ENCODE measurements around the gene TACR1. TPM values are rescaled to one million over a fixed set of nuclear protein-coding genes. Genes with fewer than 3 reads are reported as not detected.

The TACR1 gene
- polyA plus RNA-seq, 1 experiment, result 0.30 TPM

- CTCF ChIA-PET, result no interaction called here
- DNase-seq (ENCODE audit: low read depth, low spot score), result no peak
- Histone ChIP-seq H3K9me3 (ENCODE audit: control insufficient read depth, insufficient read depth, low read length) (no peaks in the 10 kb centered on the region), H3K27me3 (ENCODE audit: control insufficient read depth, insufficient read depth, low read length) (no peaks in the 10 kb centered on the region), H3K27ac (ENCODE audit: low read depth, low read length) (no peak overlapping the region), H3K4me3 (ENCODE audit: low read depth, low read length) (no peak overlapping the region)
- POLR2A ChIA-PET, result no interaction called here
- TF ChIP-seq CTCF (IDR thresholded peaks at IDR 0.05; ENCODE audit: low read depth, low read length), result no peak
Observed at GRCh38 chr2:75031906-75032803, 167.2 kb downstream of the TACR1 start.

- ChIA-PET CTCF (no interaction called here), POLR2A (no interaction called here)
- no peak overlapping the region for H3K4me3 ChIP-seq (ENCODE audit: low read depth, low read length)
- H3K27ac ChIP-seq (ENCODE audit: low read depth, low read length), result no peak overlapping the region
- H3K27me3 ChIP-seq (ENCODE audit: control insufficient read depth, insufficient read depth, low read length), result no peaks in the 10 kb centered on the region
- DNase-seq (ENCODE audit: low read depth, low spot score), result no peak
- no peaks in the 10 kb centered on the region for H3K9me3 ChIP-seq (ENCODE audit: control insufficient read depth, insufficient read depth, low read length)
- TF ChIP-seq CTCF (IDR thresholded peaks at IDR 0.05; ENCODE audit: low read depth, low read length), result no peak
Observed at GRCh38 chr2:75031171-75031570, 168.1 kb downstream of the TACR1 start.

- Histone ChIP-seq H3K27ac (ENCODE audit: low read depth, low read length) (no peak overlapping the region), H3K27me3 (ENCODE audit: control insufficient read depth, insufficient read depth, low read length) (no peaks in the 10 kb centered on the region), H3K9me3 (ENCODE audit: control insufficient read depth, insufficient read depth, low read length) (no peaks in the 10 kb centered on the region), H3K4me3 (ENCODE audit: low read depth, low read length) (no peak overlapping the region)
- CTCF ChIA-PET, result interaction anchor here (0.7 to 1.1 kb wide), 2 partner anchors 34 to 193 kb away, joined by 3 to 4 read pairs; no protein-coding TSS in a partner anchor
- POLR2A ChIA-PET, result no interaction called here
- DNase-seq (ENCODE audit: low read depth, low spot score), result no peak
- TF ChIP-seq CTCF (IDR thresholded peaks at IDR 0.05; ENCODE audit: low read depth, low read length), result no peak
Observed at GRCh38 chr2:75030218-75031009, 168.9 kb downstream of the TACR1 start.

GRCh38 chr2:75027886-75028285 lies 171.4 kb downstream of the TACR1 start:
- DNase-seq (ENCODE audit: low read depth, low spot score), result no peak
- Histone ChIP-seq H3K27me3 (ENCODE audit: control insufficient read depth, insufficient read depth, low read length) (no peaks in the 10 kb centered on the region), H3K4me3 (ENCODE audit: low read depth, low read length) (no peak overlapping the region), H3K9me3 (ENCODE audit: control insufficient read depth, insufficient read depth, low read length) (no peaks in the 10 kb centered on the region), H3K27ac (ENCODE audit: low read depth, low read length) (no peak overlapping the region)
- CTCF ChIA-PET, result no interaction called here
- POLR2A ChIA-PET, result no interaction called here
- TF ChIP-seq CTCF (IDR thresholded peaks at IDR 0.05; ENCODE audit: low read depth, low read length), result no peak

All from AG04450 (cell line).